ENCODE results near the gene STEAP4. TPM values are rescaled to one million over a fixed set of nuclear protein-coding genes. Genes with fewer than 3 reads are reported as not detected.

The STEAP4 gene
- total RNA-seq, 3 donors from 2014 or later, result 0.05 to 0.10 (median 0.05) TPM

- Mint-ChIP-seq H3K36me3 (ENCODE audit: insufficient read depth) (no peaks in the 10 kb centered on the region), H3K4me3 (no peak overlapping the region), H3K9me3 (peaks cover 9% of the 10 kb centered on the region), H3K27me3 (ENCODE audit: low read depth) (peaks cover 20% of the 10 kb centered on the region), H3K4me1 (ENCODE audit: low read depth) (no peaks in the 10 kb centered on the region)
- DNase-seq, result no peak
- no peak for ATAC-seq
Measured at GRCh38 chr7:88230646-88231045, 76.0 kb downstream of the STEAP4 start.

- Mint-ChIP-seq H3K9me3 (peaks cover 9% of the 10 kb centered on the region), H3K4me1 (ENCODE audit: low read depth) (no peaks in the 10 kb centered on the region), H3K27me3 (ENCODE audit: low read depth) (peaks cover 18% of the 10 kb centered on the region), H3K36me3 (ENCODE audit: insufficient read depth) (no peaks in the 10 kb centered on the region), H3K4me3 (no peak overlapping the region)
- no peak for ATAC-seq
- no peak for DNase-seq
Measured at GRCh38 chr7:88229302-88229995, 77.2 kb downstream of the STEAP4 start.

- Mint-ChIP-seq H3K4me1 (ENCODE audit: low read depth) (no peaks in the 10 kb centered on the region), H3K4me3 (no peak overlapping the region), H3K27me3 (ENCODE audit: low read depth) (peaks cover 15% of the 10 kb centered on the region), H3K9me3 (peaks cover 9% of the 10 kb centered on the region), H3K36me3 (ENCODE audit: insufficient read depth) (no peaks in the 10 kb centered on the region)
- DNase-seq (no peak), ATAC-seq (no peak)
Measured at GRCh38 chr7:88226886-88227516, 79.7 kb downstream of the STEAP4 start.

GRCh38 chr7:88226201-88226600 is 80.5 kb downstream of the STEAP4 start:
- H3K4me3 Mint-ChIP-seq, result no peak overlapping the region
- H3K4me1 Mint-ChIP-seq (ENCODE audit: low read depth), result peaks cover 2% of the 10 kb centered on the region
- H3K9me3 Mint-ChIP-seq, result peaks cover 9% of the 10 kb centered on the region
- peaks cover 15% of the 10 kb centered on the region for H3K27me3 Mint-ChIP-seq (ENCODE audit: low read depth)
- no peak for ATAC-seq
- no peaks in the 10 kb centered on the region for H3K36me3 Mint-ChIP-seq (ENCODE audit: insufficient read depth)
- DNase-seq, result no peak

GRCh38 chr7:88224601-88225275 is 82.0 kb downstream of the STEAP4 start:
- peaks cover 9% of the 10 kb centered on the region for H3K9me3 Mint-ChIP-seq
- ATAC-seq, result no peak
- no peaks in the 10 kb centered on the region for H3K36me3 Mint-ChIP-seq (ENCODE audit: insufficient read depth)

GRCh38 chr7:88223265-88223664 is 83.4 kb downstream of the STEAP4 start:
- Mint-ChIP-seq H3K4me1 (ENCODE audit: low read depth) (peaks cover 19% of the 10 kb centered on the region), H3K9me3 (peaks cover 1% of the 10 kb centered on the region), H3K4me3 (no peak overlapping the region), H3K27me3 (ENCODE audit: low read depth) (peaks cover 4% of the 10 kb centered on the region), H3K36me3 (ENCODE audit: insufficient read depth) (no peaks in the 10 kb centered on the region)
- DNase-seq (no peak), ATAC-seq (no peak)

More at GRCh38 chr7:88224601-88225275, 82.0 kb downstream of the STEAP4 start:
- DNase-seq, result no peak
- peaks cover 12% of the 10 kb centered on the region for H3K4me1 Mint-ChIP-seq (ENCODE audit: low read depth)
- H3K4me3 Mint-ChIP-seq, result no peak overlapping the region
- peaks cover 15% of the 10 kb centered on the region for H3K27me3 Mint-ChIP-seq (ENCODE audit: low read depth)

Other genes starting within 250 kb of the STEAP4 start
- gene SRI, start 86.9 kb downstream of the STEAP4 start, total RNA-seq, result 100 to 1,000 TPM; 136 to 143 (median 140) TPM

All from activated T-cell treated with anti-CD3 and anti-CD28 coated beads, Interleukin-2, amount 50 U/mL, for 4 hours (primary cell).